Cardiac fibroblast (primary cell): ENCODE measurements around the gene CALHM1.
"Not testable (repeated sequence)": the region's sequence is repeated elsewhere in the genome, so short reads cannot be mapped to it uniquely, and the experiment has no call there.

ENCODE experiments used
- DNase-seq, 2 donors: peaks; one replicate each; pipeline versions ENCODE4 v3.0.0 to v3.0.0-alpha.2; 2010; ENCODE audit warnings: low read depth in 2 of 2
- H3K4me3 ChIP-seq, 2 donors: replicated peaks in 1 of 2; 1 replicate in 1 of 2; 2 replicates in 1 of 2; pipeline ENCODE4 v1.5.1; 2011; ENCODE audit warnings: low read depth in 2 of 2, low read length in 2 of 2, mild to moderate bottlenecking in 2 of 2, moderate library complexity in 1 of 2
- CTCF ChIP-seq: IDR thresholded peaks from one replicate; pipeline ENCODE4 v1.5.1; 2011; ENCODE audit warnings: low read depth, mild to moderate bottlenecking, low read length, inconsistent platforms

CALHM1 gene

DNA sequence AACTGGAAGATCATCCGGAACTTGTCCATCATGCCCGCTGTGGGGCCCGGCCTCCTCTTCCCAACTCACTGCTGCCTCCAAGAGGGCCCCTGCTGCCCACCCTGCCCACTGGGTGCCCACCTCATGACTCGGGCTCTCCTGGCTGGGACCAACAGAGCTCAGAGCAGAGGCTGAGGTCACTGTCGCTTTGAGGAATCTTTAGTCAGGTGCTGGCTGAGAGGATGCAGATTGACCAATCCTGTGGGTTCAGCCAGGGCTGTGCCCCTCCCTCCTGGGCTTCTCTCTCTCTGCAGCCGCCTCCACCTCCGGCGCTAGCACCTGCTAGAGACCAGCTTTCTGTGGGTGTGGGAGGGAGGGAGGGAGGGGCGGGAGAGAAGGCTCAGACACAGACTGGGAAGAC lies at the start of gene CALHM1:
CALHM1 (minus strand) TSS at position 181 of the 400 bp plus-strand sequence; CDS start at position 32, 149 bp downstream.
- TF ChIP-seq CTCF, result no peak
- no peak for DNase-seq
- H3K4me3 ChIP-seq, result no peak within 1 kb of the TSS

DNA sequence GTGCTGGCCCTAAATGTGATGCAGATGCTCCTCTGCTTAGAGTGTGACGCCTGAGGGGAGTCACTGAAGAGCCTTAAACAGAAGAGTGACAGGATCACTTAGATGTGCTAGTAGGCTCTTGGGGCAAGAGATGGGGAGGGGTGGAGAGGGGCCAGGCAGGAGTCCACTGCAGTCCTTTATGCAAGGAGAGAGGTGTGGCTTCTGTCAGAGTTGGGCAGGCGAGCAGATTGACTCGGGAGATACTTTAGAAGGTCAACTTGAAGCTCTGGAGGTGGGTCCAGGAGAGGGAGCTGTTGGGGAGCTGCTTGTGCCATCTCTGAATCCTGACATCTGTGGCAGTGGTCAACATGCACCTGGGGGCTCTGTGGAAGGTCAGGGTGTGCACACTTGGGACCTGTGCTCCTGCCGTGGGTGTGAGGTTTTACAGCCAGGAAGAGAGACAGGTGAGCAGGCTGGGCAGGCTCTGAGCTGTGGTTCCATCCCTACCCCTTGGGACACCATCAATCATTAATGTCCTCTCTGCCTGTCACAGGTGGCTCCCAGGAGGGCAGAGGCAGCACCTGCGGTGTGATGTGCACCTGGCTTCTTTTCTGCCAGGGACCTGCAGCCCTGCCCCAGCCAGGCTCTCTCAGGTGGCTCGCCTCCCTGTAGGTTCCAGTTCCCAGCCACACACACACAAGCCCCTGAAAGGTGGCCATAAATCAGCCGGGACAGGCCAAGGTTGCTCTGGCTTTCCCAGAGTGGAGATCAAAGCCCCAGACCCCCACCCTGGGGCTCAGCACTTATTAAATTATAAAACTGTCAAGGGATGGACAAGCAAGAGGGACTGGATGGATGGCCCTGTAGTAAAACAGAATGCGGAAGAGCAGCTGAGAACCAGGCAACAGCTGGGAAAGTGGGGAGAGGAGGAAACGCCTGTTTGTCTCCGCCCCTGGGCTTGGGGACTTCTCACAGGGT lies 48.8 kb upstream of the CALHM1 start:
- no peak overlapping the region for H3K4me3 ChIP-seq
- no peak for TF ChIP-seq CTCF
- no peak for DNase-seq

DNA sequence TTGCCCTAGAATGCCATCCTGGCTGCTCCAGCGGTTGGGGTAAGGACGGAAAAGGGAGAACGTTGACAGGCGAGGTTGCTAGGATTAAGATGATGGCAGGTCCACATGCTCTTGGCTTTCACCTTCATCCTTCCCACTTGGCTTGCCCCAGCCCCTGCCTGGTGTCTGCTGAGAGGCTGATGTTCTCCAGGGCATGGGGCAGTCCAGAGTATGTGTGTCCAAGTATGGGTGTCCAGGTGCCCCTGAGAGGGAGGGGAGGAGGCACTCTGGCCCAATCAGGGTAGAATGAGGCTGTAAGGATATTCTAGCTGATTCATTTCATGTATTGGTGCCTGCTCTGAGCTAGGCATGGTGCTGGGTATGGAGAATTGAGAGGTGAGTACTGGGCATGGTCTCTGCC lies 47.4 kb upstream of the CALHM1 start:
- DNase-seq, result no peak
- no peak for TF ChIP-seq CTCF
- no peak overlapping the region for H3K4me3 ChIP-seq

DNA sequence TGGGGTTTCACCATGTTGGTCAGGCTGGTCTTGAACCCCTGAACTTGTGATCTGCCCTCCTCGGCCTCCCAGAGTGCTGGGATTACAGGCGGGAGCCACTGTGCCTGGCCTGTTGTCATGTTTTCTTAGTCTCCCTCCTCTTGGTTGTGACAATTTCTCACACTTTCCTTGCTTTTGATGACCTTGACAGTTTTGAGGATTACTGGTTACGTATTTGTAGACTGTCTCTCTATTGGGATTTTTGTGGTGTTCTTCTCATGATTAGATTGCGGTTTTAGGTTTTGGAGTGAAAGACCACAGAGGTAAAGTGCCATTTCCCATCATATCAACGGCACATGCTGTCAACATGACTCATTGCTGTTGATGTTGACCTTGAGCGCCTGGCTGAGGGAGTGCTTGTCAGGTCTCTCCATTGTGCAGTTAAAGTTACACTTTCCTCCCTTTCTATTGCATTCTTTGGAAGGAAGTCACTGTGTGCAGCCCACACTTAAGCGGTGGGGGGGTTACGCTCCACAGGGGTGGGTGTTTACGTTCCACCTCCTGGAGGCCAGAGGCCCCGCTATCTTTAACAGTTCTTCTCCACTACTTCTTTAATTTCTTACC lies 45.6 kb upstream of the CALHM1 start:
- DNase-seq, result peak; percentile 92 to 93
- no peak for TF ChIP-seq CTCF
- H3K4me3 ChIP-seq, result no peak overlapping the region

GRCh38 chr10:103503777-103504176 lies 45.1 kb upstream of the CALHM1 start:
- not testable (repeated sequence) for H3K4me3 ChIP-seq, DNase-seq

GRCh38 chr10:103502849-103503660 lies 44.4 kb upstream of the CALHM1 start:
- no peak overlapping the region for H3K4me3 ChIP-seq
- no peak for DNase-seq
- TF ChIP-seq CTCF, result no peak

GRCh38 chr10:103501186-103501585 lies 42.5 kb upstream of the CALHM1 start:
- TF ChIP-seq CTCF, result no peak
- no peak for DNase-seq

More at GRCh38 chr10:103501186-103501585, 42.5 kb upstream of the CALHM1 start:
- H3K4me3 ChIP-seq, result no peak overlapping the region
